NCI-H524 (cell line): ENCODE measurements around the gene PRKAR2B.

ENCODE experiments used
- DNase-seq, 2 experiments: peaks; one replicate each; lab custom pipeline; 2025; lab: John Stamatoyannopoulos, UW

The PRKAR2B gene

DNA sequence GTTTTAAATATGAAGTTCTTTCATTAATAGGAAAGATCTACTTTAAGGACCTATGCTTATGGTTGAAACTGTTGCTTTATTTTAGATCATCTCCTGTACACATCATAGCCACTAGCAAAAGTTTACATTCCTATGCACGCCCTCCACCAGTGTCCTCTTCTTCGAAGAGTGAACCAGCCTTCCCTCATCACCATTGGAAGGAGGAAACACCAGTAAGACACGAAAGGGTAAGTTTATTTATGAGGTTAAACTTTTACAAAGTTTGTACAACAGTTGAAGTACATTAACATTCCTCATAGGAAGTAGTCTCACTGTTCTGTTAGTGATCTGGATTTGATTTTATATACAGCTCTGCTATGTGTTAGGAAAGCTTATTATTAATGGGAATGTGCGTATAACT lies 141.2 kb downstream of the PRKAR2B start:
- no peak for DNase-seq

DNA sequence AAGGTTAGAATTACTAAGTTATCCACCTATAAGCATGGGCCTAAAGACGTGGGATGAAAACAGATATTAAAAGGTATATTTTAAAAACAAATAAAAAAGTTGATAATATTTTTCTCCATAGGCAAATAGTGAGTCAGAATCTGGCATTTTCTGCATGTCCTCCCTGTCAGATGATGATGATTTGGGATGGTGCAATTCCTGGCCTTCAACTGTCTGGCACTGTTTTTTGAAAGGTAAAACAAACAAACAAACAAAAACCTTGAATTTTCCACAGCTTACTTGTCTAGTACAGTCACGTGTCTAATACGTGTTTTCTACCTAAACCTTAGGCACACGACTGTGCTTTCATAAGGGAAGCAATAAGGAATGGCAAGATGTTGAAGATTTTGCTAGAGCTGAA lies 141.7 kb downstream of the PRKAR2B start:
- DNase-seq, result no peak

DNA sequence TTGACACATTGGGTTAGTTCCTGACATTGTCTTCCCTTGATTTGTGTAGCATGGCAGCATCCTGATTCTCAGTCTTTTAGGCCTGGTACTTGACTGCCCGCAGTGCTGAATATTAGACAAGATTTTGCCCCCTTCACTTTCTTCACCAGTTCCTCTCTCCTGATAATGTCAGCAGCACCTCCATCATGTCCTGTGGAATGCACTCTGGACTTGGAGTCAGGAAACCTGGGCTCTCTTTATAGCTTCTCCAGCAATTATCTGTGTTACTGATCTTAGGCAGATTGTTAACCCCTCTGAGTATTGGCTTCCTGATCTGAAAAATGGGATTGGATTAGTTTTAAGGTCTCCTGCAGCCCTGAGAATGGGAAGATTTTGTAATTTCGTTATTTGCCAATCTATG lies 143.3 kb downstream of the PRKAR2B start:
- DNase-seq, result no peak

DNA sequence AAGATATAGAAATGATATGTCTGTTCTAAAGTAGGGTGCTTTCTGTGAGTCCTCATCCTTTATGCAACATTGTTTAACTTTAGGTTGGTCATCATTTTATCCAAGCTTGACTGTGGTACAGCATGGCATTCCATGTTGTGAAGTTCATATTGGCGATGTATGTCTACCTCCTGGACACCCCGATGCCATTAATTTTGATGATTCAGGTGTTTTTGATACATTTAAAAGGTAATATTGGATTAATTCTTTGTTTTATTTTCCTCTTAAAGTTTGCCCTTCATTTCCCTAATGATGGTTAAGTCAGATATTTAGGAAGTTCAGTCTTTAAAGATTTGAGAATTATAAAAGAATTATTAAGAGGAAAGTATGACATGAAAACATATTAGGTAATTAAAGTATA lies 145.6 kb downstream of the PRKAR2B start:
- DNase-seq, result no peak

DNA sequence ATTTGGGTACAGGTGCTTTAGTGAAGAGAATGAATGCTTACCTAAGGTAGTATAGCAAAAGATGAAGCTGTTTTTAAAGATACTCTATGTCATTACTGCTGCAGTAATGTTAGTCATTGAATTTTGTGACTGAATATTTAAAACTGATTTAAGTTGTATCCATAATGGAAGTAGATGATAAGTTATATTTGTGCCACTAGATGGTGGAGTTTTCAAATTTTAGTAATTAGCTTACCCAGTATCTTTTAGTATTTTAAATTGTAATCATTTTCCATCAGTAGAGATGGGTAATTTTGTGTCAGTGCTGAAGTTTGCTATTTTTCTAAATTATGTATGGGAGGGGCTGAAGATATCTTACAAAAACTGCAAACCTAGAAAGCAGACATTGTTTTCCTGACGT lies 149.5 kb downstream of the PRKAR2B start:
- no peak for DNase-seq

DNA sequence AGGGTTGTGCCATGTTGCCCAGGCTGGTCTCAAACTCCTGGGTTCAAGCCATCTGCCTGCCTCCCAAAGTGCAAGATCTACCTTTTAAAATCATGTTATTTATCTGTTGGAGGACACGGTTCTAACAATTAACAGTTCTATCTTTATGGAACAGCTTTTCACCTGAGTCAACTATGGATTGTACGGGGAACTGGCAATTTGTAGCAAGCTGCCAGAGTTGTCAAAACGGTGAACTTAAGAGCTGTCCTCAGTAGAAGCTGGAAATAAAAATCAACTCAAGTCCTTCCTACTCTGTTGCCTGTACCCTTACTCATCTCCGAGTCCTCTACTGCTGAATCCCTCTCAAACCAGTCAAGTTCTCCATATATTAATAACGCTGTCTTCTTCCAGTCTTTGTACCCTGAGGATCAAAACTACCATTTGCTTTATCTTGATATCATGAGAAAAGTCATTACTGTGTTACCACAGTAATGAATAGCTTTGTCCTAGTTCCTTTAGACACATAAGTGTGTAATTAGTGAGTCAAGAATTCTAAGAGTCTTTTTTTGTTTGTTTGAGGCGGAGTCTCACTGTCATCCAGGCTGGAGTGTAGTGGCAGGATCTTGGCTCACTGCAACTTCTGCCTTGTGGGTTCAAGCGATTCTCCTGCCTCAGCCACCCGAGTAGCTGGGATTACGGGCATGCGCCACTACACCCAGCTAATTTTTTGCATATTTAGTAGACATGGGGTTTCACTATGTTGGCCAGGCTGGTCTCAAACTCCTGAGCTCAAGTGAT lies 152.5 kb downstream of the PRKAR2B start:
- no peak for DNase-seq

DNA sequence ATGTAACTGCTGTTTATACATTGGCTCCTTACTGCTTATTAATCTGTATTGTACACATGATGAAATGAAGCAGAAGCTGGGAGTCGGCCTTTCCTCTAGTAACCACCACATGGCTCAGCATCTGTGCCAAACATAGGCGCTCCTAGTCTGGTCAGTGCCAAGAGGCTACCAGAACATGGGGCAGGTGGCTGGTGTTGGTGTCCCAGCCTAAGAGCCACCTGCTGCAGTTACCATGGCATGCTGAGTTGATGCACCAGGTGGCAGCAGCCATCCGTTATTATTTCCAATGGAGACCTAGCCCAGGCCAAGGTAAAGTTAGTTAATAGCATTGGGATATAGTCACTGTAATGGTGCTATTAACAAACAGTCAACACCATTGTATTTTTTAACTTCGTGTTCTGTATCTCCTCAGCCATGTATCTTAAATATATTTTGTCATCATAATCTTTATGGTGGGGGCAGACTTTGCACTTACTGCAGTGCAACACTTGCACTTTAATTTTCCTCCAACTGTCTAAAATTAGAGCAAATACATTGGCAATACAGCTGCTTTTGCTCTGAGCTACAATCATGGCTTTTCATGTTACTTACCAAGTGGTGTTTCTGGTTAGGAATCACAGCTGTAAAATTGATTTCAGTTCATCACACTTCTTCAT lies 157.4 kb downstream of the PRKAR2B start:
- peak; percentile 41 to 85 for DNase-seq

DNA sequence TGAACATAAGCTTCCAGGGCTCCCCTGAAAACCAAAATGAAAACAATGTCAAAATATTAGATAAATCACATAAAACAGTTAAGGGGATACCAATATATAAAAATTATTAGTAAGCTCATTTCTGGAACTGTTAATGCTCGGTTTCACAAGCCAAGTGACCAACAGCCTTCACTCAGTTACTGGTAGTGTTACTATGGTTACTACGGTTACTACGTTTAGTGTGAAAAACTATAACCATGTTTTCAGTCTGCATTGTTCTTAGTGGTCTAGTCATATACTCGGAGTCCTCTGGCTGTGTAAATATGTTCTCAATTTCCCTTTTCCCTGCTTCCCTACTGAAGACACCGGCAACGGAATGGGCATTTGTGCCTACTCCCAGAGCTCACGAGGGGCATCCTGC lies 159.1 kb downstream of the PRKAR2B start:
- DNase-seq, result no peak

DNA sequence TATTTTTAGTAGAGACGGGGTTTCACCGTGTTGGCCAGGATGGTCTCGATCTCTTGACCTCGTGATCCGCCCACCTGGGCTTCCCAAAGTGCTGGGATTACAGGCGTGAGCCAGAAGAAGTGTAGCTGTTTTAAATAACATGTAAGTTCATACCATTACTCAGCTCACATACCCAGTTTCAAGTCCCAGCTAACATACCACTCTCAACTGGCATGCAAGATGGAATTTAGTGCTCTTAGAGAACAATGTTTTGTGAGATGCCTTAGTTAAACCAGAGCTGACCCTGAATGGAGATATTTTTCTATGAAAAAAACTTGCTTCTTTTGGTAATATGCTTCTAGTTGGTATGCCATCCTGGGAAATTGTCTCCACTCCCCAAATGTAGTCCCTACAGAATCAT lies 161.6 kb downstream of the PRKAR2B start:
- DNase-seq, result no peak

DNA sequence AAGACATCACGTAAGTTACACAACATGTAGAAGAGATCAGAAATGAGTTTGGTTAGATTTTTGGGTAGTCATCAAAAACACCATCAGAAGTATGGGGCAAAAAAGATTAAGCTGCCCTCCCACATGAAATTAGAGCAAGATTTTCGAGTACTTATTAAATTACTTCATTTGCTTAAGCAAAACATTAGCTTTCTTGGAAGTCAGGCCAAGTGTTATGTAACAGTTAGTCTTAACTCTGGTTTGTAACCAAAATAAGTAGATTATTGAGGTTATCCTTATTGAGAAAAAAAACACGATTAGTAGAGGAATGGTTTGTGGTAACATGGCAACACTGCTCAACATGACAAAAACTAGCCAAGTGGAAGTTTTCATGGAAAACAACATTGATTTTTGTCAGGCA lies 162.2 kb downstream of the PRKAR2B start:
- DNase-seq, result no peak

DNA sequence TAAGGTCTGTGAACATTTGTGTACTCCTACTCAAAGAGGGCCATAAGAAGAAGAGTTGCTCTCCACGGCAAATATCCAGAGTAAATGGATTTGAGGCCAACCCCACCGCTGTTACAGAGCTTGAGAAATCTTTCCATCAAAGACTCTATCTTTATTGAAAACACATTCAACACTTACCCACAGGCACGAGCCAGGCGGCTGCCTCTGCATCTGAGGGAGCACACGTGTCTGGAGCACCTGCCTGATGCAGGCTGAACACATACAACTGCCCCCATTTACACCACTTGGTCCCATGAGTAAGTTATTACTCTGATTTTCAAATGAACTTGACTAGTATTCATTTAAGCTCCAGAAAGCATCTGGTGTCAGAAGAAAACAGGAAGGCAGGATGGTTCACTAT lies 163.0 kb downstream of the PRKAR2B start:
- no peak for DNase-seq

DNA sequence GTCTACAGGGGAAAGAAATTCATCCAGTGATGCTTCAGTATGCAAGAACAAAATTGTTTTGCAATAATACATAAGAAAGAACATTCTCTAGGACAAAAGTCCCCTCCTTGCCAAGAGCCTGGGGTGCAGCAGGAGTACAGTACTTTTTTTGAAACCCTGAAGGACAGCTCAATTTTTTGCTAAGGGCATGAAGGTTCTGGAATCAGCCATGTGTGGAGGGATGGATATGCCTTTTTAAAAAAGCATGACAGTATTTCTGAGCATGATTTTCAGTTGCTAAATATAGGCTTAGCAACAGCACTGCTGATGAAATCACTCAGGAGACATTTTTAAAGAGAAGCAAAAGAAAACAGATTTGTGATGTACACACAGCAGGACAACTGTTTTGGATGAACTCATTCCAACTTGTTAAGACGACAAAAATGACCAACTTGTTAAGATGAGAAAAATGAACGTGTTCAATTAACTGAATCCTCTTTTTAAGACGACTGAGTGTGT lies 163.6 kb downstream of the PRKAR2B start:
- DNase-seq, result no peak

DNA sequence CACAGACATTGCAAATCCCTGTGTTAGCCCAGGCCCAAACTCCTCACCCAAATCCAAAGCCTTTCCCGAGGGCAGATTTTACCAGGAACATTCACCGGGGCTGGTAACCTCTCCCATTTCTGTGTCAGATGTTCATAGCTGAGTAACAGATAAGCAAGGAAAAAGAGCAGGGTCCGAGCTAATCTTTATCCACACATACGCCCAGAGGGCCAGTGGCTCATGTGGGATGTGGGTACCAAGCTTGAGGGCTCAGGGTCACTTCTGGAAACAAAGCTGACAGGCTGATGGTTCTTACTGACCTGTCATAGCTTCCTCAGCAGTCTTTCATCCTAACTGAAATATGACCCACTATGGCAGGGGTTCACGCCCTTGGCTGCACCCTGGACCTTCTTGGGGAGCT lies 164.1 kb downstream of the PRKAR2B start:
- DNase-seq, result no peak

DNA sequence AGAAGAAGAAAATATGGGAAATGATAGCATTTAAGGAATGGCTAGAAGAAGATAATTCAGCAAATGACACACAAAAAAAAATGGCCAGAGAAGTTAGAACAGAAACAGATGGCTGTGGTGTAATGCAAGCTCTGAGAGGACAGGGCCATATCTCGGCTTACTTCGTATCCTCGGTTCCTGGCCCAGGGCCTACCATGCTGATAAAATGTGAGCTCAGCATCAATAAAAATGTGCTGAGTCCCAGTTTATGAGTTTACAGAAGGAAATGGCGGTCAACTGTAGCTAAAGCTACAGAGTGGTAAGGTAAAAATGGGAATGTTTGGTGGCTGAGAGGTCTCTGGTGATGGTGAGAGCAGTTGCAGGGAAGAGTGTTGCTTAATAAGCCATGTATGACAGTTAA lies 165.1 kb downstream of the PRKAR2B start:
- no peak for DNase-seq

DNA sequence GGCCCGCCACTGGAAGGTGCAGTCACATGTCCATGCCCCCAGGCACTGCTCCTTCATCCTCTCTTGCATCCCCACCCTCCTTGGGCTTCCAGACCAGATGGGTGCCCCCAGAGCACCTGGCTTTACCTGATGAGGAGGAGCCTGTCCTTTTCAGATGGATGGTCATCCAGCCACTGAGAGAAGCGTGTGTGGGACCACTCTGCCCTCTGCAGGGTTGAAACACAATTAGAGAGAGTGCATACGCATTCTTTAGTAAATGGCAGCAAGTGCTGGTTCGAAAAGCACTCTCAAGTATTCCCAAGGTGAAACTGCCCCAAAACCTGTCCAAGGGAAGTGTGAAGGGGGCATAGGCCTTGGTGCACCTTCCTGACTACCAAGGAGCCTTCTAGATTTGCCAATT lies 165.9 kb downstream of the PRKAR2B start:
- no peak for DNase-seq
